GM12801 (cell line): ENCODE data around the gene KRT6A.

ENCODE experiments used
- TF ChIP-seq, protein P1 (sequence below): IDR thresholded peaks from one replicate; pipeline ENCODE4 v1.5.1; 2011; ENCODE audit warnings: control low read depth; ENCODE audit not compliant: insufficient read length; ENCODE audit errors: extremely low read depth

Gene KRT6A

DNA sequence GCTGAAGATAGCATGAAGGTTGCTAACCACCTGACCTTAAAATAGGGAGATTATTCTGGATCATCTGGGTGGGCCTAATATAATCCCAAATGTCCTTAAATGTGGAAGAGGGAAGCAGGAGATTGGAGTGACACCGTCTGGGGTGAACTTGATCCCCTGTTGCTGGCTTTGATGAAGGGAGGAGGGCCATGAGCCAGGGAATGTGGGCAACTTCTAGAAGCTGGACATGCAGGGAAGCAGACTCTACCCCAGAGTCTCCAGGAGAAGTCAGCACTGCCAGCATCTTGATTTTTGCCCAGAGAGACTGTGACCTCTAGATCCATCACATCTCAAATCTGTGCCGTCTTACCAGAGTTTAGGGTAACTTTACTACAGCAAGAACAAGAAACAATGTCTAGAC is 36.4 kb upstream of the KRT6A start:
- TF ChIP-seq, protein P1, sequence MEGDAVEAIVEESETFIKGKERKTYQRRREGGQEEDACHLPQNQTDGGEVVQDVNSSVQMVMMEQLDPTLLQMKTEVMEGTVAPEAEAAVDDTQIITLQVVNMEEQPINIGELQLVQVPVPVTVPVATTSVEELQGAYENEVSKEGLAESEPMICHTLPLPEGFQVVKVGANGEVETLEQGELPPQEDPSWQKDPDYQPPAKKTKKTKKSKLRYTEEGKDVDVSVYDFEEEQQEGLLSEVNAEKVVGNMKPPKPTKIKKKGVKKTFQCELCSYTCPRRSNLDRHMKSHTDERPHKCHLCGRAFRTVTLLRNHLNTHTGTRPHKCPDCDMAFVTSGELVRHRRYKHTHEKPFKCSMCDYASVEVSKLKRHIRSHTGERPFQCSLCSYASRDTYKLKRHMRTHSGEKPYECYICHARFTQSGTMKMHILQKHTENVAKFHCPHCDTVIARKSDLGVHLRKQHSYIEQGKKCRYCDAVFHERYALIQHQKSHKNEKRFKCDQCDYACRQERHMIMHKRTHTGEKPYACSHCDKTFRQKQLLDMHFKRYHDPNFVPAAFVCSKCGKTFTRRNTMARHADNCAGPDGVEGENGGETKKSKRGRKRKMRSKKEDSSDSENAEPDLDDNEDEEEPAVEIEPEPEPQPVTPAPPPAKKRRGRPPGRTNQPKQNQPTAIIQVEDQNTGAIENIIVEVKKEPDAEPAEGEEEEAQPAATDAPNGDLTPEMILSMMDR, result no peak

DNA sequence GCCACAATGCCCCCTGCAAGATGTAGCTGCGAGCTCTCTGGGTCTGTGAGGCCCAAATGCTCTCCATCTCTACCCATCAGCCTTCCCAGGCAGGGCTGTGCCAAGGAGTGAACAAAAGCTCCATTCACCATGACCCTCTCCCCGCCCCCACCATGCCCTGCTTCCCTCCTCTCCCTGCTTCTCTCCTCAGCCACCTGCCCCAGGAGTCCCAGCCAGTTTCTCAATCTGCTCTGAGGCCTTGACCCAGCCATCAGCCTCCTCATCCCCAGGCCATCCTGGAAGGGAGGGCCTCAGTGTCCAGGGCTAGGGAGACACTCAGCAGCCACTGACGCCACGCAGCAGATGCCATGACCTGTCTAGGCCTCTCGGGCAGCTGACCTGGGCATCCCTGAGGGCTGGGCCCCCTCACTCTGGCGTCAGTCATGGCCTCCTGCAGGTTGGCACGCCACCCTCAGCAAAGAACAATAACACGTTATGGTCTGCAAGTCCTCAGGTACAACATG is 35.6 kb upstream of the KRT6A start:
- TF ChIP-seq, protein P1, result no peak

DNA sequence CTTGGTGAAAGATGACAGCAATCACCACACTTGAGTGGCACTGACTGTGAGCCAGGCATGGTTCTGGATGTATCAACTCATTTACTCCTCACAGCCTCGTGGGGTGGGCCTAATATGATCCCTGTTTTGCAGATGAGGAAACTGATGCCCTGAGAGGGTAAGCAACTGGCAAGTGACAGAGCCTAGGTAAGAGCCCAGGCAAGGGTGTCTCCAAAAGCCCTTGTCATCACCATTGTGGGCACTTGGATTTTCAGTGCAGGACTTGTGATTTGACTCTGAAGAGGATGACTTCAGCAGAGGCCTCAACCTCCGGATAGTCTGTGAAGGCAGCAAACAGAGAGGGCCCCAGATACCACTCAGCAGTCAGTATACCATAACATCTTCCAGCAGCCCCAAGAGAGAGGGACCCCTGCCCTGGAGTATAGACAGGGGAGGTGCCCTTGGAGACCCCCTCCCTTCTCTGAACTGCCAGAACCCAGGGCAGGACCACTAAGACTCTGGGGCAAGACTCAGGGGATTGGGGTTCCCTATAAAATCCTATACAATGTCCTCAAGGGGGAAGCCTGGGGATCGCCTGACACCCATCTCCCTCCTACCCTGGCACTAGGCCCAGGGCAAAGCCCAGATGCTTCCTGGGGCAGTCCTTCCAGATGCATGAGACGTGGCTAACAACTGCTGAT is 34.2 kb upstream of the KRT6A start:
- TF ChIP-seq, protein P1, result no peak

DNA sequence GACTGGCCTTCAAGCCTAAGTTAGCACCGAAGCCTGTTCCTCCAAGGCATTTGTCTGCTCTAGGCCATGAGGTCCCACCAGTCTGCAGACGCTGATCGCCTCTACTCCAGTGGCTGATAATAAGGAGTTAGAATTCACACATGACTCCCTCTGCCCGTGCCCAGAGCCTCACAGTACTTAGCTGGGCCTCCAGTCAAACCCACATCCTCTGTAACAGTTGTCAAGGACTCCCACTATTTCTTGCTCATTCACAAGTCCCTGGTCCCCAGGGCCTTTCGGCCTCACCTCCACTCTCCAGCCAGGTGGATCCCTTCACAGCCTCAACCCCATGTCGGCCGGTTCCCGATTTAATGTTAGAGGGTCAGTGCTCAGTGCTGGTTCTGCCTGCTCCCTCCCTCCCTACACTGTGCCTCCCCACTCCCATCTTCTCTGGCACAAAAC is 33.5 kb upstream of the KRT6A start:
- TF ChIP-seq, protein P1, result no peak

DNA sequence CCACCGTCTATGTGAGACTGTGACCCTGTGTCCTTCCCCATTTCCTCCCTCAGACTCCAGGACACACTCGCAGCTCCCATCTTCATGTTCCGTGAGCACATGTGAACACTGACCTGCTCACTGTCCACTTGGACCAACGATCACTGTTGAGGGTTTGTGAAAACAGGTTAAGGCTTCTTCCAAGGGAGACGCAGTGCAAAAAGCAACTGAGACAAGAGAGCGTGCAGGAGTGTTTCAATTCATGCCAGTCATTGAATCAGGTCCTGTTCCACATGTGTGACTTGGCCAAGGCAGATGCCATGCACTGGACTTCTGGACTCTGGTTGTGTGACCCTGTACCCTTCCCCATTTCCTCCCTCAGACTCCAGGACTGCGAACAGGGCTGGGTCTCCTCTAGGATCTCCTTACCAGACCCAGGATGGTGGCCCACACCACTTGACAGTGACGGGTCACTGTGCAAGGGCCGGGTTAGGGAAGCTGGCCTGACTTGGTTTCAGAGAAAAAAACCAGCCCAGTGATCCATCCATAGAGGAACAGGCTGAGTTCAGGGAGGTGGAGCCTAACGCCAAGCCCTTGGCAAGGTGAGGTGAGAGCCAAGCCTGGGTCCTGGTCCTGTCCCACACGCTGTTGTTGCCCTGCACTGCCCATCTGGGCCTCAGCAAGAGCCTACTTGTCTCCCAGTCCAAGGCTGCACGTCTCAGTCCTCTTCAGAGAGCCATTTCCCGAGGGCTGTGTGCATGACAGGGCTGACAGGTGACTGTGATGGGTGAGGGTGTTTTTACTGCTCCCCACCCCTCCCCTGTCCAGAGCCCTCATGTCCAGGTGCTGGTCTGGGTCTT is 32.8 kb upstream of the KRT6A start:
- TF ChIP-seq, protein P1, result no peak

DNA sequence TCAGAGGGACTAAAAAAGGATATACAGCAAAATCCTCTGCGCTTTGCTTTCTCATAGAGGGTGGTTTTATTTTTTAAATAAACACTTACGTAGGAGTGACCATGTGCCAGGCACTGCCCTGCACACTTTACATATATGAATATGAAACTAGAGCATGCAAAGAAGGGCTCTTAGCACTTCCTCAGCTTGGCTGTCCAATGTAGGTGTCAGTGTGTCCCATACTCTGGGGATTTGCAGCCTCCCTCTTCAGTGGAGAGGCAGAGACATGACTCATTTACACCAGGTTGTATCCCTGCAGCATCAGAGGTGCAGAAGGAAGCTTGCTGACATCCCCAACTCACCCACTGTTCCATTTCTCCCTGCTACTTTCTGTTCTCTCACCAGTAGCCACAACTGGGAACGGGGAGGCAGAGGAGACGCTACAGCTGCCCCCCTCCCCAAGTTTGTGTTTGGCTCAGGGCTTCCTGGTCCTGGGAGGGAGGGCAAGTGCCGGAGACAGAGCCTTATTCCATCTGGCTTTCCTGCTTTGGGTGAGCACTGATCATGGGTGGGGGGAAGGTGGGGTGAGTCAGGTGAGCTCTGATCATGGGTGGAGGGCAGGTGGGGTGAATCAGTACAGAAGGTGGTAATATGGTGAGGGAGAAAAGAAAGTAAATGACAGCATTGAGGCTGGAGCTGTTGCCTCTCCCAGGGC is 32.0 kb upstream of the KRT6A start:
- TF ChIP-seq, protein P1, result no peak
